ENCODE results near the gene MAP2K3. TPM values are rescaled to one million over a fixed set of nuclear protein-coding genes. Genes with fewer than 3 reads are reported as not detected.

The MAP2K3 gene
- total and polyA plus RNA-seq, 10 of the 15 experiments (the other 5 are each of a cell fraction or from before 2014, with no cell fraction given), result 0.71 to 39.4 (median 18.6) TPM

DNA sequence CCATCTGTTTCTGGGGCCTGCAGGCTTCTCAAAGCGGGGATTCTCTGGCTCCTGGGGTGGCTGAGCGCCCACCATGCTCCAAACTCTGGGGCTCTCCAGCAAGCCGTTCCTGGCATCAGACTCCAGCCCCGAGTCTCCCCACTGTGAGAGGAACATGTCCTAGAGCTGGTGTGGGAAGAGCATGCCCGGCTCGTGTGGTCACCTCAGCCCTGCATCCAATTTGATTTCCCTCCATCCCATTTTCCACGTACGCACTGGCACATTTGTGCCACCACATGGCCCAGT lies 68.4 kb downstream of the MAP2K3 start (continued):
- TF ChIP-seq ETV6 (conservative IDR thresholded peaks at IDR 0.05 in 1 of 2, IDR thresholded peaks at IDR 0.05 in 1 of 2; ENCODE audit: borderline replicate concordance in 1 of 2, low read depth in 1 of 2) (no peak), IKZF1 (conservative IDR thresholded peaks at IDR 0.05) (no peak)

GRCh38 chr17:21353326-21354010 lies 69.0 kb downstream of the MAP2K3 start:
- no peaks in the 10 kb centered on the region; a peak in 2 of 4 replicates for H3K27me3 ChIP-seq (replicated peaks in 1 of 2; ENCODE audit: control insufficient read depth in 2 of 2, insufficient read depth in 2 of 2, low read length in 1 of 2)
- TF ChIP-seq HDAC2 (IDR thresholded peaks at IDR 0.05) (no peak), PAX5 (IDR thresholded peaks at IDR 0.05; ENCODE audit: borderline replicate concordance, low read depth, low read length) (no peak), RAD51 (IDR thresholded peaks at IDR 0.05) (no peak), ZNF217 (IDR thresholded peaks at IDR 0.05) (no peak), IKZF1 (conservative IDR thresholded peaks at IDR 0.05) (no peak), BACH1 (IDR thresholded peaks at IDR 0.05; ENCODE audit: borderline replicate concordance) (no peak), PML (IDR thresholded peaks at IDR 0.05; ENCODE audit: low read length) (no peak), SREBF2 (IDR thresholded peaks at IDR 0.05; ENCODE audit: low read length) (no peak), EGR1 (IDR thresholded peaks at IDR 0.05; ENCODE audit: borderline replicate concordance in 1 of 2, low read depth in 2 of 2, low read length in 2 of 2) (no peak), RELA (IDR thresholded peaks at IDR 0.05; ENCODE audit: borderline replicate concordance, partially characterized antibody) (no peak)
- TF ChIP-seq, protein P1, sequence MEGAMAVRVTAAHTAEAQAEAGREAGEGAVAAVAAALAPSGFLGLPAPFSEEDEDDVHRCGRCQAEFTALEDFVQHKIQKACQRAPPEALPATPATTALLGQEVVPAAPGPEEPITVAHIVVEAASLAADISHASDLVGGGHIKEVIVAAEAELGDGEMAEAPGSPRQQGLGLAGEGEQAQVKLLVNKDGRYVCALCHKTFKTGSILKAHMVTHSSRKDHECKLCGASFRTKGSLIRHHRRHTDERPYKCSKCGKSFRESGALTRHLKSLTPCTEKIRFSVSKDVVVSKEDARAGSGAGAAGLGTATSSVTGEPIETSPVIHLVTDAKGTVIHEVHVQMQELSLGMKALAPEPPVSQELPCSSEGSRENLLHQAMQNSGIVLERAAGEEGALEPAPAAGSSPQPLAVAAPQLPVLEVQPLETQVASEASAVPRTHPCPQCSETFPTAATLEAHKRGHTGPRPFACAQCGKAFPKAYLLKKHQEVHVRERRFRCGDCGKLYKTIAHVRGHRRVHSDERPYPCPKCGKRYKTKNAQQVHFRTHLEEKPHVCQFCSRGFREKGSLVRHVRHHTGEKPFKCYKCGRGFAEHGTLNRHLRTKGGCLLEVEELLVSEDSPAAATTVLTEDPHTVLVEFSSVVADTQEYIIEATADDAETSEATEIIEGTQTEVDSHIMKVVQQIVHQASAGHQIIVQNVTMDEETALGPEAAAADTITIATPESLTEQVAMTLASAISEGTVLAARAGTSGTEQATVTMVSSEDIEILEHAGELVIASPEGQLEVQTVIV (IDR thresholded peaks at IDR 0.05; ENCODE audit: borderline replicate concordance, partially characterized antibody), result no peak
- TF ChIP-seq, protein P2, sequence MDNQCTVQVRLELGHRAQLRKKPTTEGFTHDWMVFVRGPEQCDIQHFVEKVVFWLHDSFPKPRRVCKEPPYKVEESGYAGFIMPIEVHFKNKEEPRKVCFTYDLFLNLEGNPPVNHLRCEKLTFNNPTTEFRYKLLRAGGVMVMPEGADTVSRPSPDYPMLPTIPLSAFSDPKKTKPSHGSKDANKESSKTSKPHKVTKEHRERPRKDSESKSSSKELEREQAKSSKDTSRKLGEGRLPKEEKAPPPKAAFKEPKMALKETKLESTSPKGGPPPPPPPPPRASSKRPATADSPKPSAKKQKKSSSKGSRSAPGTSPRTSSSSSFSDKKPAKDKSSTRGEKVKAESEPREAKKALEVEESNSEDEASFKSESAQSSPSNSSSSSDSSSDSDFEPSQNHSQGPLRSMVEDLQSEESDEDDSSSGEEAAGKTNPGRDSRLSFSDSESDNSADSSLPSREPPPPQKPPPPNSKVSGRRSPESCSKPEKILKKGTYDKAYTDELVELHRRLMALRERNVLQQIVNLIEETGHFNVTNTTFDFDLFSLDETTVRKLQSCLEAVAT (IDR thresholded peaks at IDR 0.05), result no peak
- FAIRE-seq (no peak), DNase-seq (ENCODE audit: low read depth, low spot score) (no peak), ATAC-seq (no peak)
- no peaks in the 10 kb centered on the region; the same call in 1 of the 2 replicates for H3K4me1 ChIP-seq (ENCODE audit: control insufficient read depth, insufficient read depth, low read length)
- no peaks in the 10 kb centered on the region for H4K20me1 ChIP-seq (ENCODE audit: control insufficient read depth, insufficient read depth)
- 57% methylated on average over 13 of the region's 13 CpGs for WGBS (ENCODE audit: insufficient coverage, insufficient replicate concordance, low lambda C conversion rate, missing lambda C conversion rate)
- RAD21 ChIA-PET (ENCODE audit: unreplicated experiment), result no interaction called here
- no TSS peak for BruUV-seq (replicated peaks)
- no peak overlapping the region for H2AFZ ChIP-seq (ENCODE audit: control insufficient read depth, low read depth, low read length)
- in situ Hi-C loops (cut with MboI) (no loop called here), intact Hi-C loops (cut with micrococcal nuclease; ENCODE audit: unreplicated experiment) (no loop called here)
- H3K4me2 ChIP-seq (ENCODE audit: control insufficient read depth, insufficient read depth), result no peak overlapping the region
- H3K9ac ChIP-seq (ENCODE audit: control insufficient read depth, insufficient read depth, low read length), result no peak overlapping the region
- SMC1A ChIA-PET (ENCODE audit: uncharacterized antibody, unreplicated experiment), result no interaction called here
- H3K9me3 ChIP-seq (replicated peaks; ENCODE audit: control insufficient read depth, insufficient read depth, low read length), result no peaks in the 10 kb centered on the region
- CTCF ChIA-PET, result no interaction called here
- no peak overlapping the region for H3K27ac ChIP-seq (ENCODE audit: control insufficient read depth, insufficient read depth)
- no peaks in the 10 kb centered on the region for H3K79me2 ChIP-seq (ENCODE audit: control insufficient read depth, insufficient read depth, low read length)
- POLR2A ChIA-PET, result no interaction called here
- no peaks in the 10 kb centered on the region for H3K36me3 ChIP-seq (ENCODE audit: control insufficient read depth in 2 of 2, insufficient read depth in 2 of 2, low read length in 1 of 2)
- H3K4me3 ChIP-seq, result no peak overlapping the region
